Thyroid gland (tissue), 4 donors: ENCODE measurements around the gene PCDH15. TPM values are rescaled to one million over a fixed set of nuclear protein-coding genes. Genes with fewer than 3 reads are reported as not detected.

ENCODE experiments used
- DNase-seq, 2 donors: peaks; one replicate each; pipeline ENCODE4 v3.0.0-alpha.2; 2019
- H3K27ac ChIP-seq, 3 donors: fragments of 200-600 bp; sonication (generic); 1 replicate in 2 of 3; 2 replicates in 1 of 3; pipeline ENCODE4 v1.5.1; 2016 to 2019; ENCODE audit warnings: mild to moderate bottlenecking in 1 of 3, moderate library complexity in 1 of 3
- H3K27me3 ChIP-seq: fragments of 200-600 bp; sonication (generic); one replicate; pipeline ENCODE4 v1.5.1; 2019
- H3K36me3 ChIP-seq, 2 donors: fragments of 200-600 bp; sonication (generic); one replicate each; pipeline ENCODE4 v1.5.1; 2016 to 2019
- H3K4me1 ChIP-seq, 2 donors: fragments of 200-600 bp; sonication (generic); one replicate each; pipeline ENCODE4 v1.5.1; 2017 to 2019
- H3K4me3 ChIP-seq, 3 donors: fragments of 200-600 bp; sonication (generic); replicated peaks in 1 of 3; 1 replicate in 2 of 3; 2 replicates in 1 of 3; pipeline ENCODE4 v1.5.1; 2016; ENCODE audit warnings: mild to moderate bottlenecking in 1 of 3
- H3K9me3 ChIP-seq: fragments of 200-600 bp; sonication (generic); one replicate; pipeline ENCODE4 v1.5.1; 2017
- CTCF ChIP-seq, 6 experiments: fragments of 200-600 bp in 3 of 6; fragments of 450-650 bp in 3 of 6; sonication (generic) in 3 of 6; IDR thresholded peaks; one replicate each; pipeline ENCODE4 v1.5.1; 2016 to 2019; ENCODE audit warnings: antibody characterized with exemption in 6 of 6, mild to moderate bottlenecking in 2 of 6, inconsistent platforms in 1 of 6, moderate library complexity in 1 of 6
- POLR2A ChIP-seq, 2 donors: fragments of 450-650 bp; IDR thresholded peaks; one replicate each; pipeline ENCODE4 v1.6.1; 2017; ENCODE audit warnings: antibody characterized with exemption in 2 of 2, mild to moderate bottlenecking in 2 of 2, moderate library complexity in 1 of 2
- WGBS, 2 donors: methylation state at CpG; one replicate each; pipeline ENCODE4 v1.1.5; 2017; 5-methylcytosine and 5-hydroxymethylcytosine counted together
- intact Hi-C: fragments of 100-400 bp; cut with DNase I; formaldehyde crosslinking; loops from one replicate; pipeline ENCODE4 v1.15.1; 2023
- total RNA-seq, 4 donors: library from RNA; depleted of rRNA; stranded (reverse); fragments of >200 nt; gene quantifications; one replicate each; pipeline ENCODE4 v1.2.3, GENCODE V29; 2016

Gene PCDH15
- total RNA-seq, 4 donors from 2014 or later: not detected

DNA sequence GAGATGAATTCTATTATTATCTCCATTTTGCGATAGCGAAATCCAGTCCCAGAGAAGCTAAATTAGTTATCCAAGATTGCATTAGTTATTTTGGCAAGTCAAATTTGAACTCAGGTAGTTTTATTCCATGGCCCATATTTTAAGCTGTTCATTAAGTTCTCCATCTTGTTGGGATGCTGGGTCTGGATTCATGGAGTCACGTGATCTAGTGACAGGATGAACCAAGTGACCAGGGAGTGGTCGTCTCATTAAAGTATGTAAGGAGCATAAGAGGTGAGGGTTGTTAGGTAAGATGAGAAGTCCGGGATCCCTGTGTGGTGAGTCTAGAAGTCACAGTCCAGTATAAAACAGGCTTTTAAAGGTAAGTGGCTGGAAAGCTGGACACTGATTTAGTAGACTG lies 740.5 kb downstream of the PCDH15 start:
- intact Hi-C loops: no loop called here
- Histone ChIP-seq H3K36me3 (no peaks in the 10 kb centered on the region), H3K4me1 (no peaks in the 10 kb centered on the region), H3K27ac (no peak overlapping the region), H3K4me3 (no peak overlapping the region), H3K27me3 (no peaks in the 10 kb centered on the region), H3K9me3 (no peaks in the 10 kb centered on the region)
- WGBS, 2 donors: 94 to 96% methylated on average over 5 of the region's 5 CpGs
- DNase-seq: no peak
- TF ChIP-seq CTCF (IDR thresholded peaks at IDR 0.05) (no peak), POLR2A (IDR thresholded peaks at IDR 0.05) (no peak)

GRCh38 chr10:54057357-54057756 lies 743.7 kb downstream of the PCDH15 start:
- Histone ChIP-seq H3K27me3 (no peaks in the 10 kb centered on the region), H3K4me1 (no peaks in the 10 kb centered on the region), H3K27ac (no peak overlapping the region), H3K36me3 (no peaks in the 10 kb centered on the region), H3K4me3 (no peak overlapping the region), H3K9me3 (no peaks in the 10 kb centered on the region)
- intact Hi-C loops: no loop called here
- no peak for DNase-seq
- 47 to 100% methylated on average over 2 of the region's 2 CpGs for WGBS, 2 donors
- TF ChIP-seq CTCF (IDR thresholded peaks at IDR 0.05) (no peak), POLR2A (IDR thresholded peaks at IDR 0.05) (no peak)

DNA sequence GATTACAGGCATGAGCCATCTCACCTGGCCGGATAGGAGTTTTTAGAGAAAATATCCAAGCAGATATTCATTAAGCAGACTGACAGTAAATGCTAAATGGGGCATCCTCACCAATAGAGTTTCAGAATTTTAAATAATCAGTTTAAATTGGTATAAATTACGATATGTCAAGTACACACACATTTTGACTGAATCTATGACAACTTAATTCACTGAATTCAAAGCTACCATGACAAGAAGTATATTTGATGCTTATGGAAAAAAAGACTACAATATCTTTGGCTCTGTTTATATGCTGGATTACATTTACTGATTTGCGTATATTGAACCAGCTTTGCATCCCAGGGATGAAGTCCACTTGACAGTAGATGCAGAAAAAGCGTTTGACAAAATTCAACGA lies 774.7 kb downstream of the PCDH15 start:
- DNase-seq: no peak
- WGBS, 2 donors: 92 to 94% methylated on average over 5 of the region's 5 CpGs
- H3K4me1 ChIP-seq: no peaks in the 10 kb centered on the region

DNA sequence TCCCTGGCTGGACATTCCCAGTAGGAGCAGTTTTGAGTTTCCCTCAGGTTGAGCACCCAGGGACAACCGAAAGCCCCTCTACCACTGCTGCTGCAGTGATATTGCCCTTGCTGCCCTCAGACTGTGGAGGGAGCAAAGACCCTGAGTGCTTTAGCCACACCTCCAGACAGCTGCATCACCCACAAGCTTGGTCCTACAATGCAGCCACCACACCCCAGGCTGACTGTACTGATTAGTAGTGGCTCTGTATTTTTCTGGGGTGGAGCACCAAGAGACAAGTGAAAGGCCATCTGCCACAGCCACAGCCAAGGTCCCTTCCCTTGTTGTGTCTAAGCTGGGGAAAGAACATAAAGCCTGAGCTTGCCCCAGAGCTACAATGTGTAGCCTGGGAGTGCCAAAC lies 789.9 kb downstream of the PCDH15 start:
- no peak for TF ChIP-seq POLR2A (IDR thresholded peaks at IDR 0.05)
- TF ChIP-seq CTCF (IDR thresholded peaks at IDR 0.05): no peak

More for the DNA sequence above, 774.7 kb downstream of the PCDH15 start:
- intact Hi-C loops: no loop called here
- TF ChIP-seq CTCF (IDR thresholded peaks at IDR 0.05) (no peak), POLR2A (IDR thresholded peaks at IDR 0.05) (no peak)
- no peaks in the 10 kb centered on the region for H3K27me3 ChIP-seq
- H3K27ac ChIP-seq: no peak overlapping the region
- H3K36me3 ChIP-seq: no peaks in the 10 kb centered on the region
- no peak overlapping the region for H3K4me3 ChIP-seq
- H3K9me3 ChIP-seq: no peaks in the 10 kb centered on the region

GRCh38 chr10:54010337-54010933 lies 790.6 kb downstream of the PCDH15 start:
- Histone ChIP-seq H3K36me3 (no peaks in the 10 kb centered on the region), H3K27me3 (no peaks in the 10 kb centered on the region), H3K4me1 (no peaks in the 10 kb centered on the region), H3K4me3 (no peak overlapping the region), H3K27ac (no peak overlapping the region), H3K9me3 (no peaks in the 10 kb centered on the region)
- 82 to 86% methylated on average over 2 to 5 of the region's 5 CpGs for WGBS, 2 donors
- DNase-seq: no peak
- intact Hi-C loops: no loop called here
- TF ChIP-seq POLR2A (IDR thresholded peaks at IDR 0.05) (no peak), CTCF (IDR thresholded peaks at IDR 0.05) (no peak)

More for the DNA sequence above, 789.9 kb downstream of the PCDH15 start:
- Histone ChIP-seq H3K4me3 (no peak overlapping the region), H3K9me3 (no peaks in the 10 kb centered on the region), H3K27ac (no peak overlapping the region), H3K4me1 (no peaks in the 10 kb centered on the region), H3K36me3 (no peaks in the 10 kb centered on the region), H3K27me3 (no peaks in the 10 kb centered on the region)
- WGBS, 2 donors: 90 to 100% methylated on average over 1 of the region's 1 CpG
- intact Hi-C loops: no loop called here
- DNase-seq: no peak
